Naive thymus-derived CD4-positive, alpha-beta T cell (primary cell): ENCODE measurements around the gene SHANK3. TPM values are rescaled to one million over a fixed set of nuclear protein-coding genes. Genes with fewer than 3 reads are reported as not detected.

Experiments
- ATAC-seq: fragments of 150-1000 bp; cut with Tn5 transposase; 2 replicates; pipeline ENCODE4 v1.10.0; 2021; ENCODE audit warnings: mild to moderate bottlenecking, moderate library complexity
- CTCF ChIA-PET: fragments of 350-600 bp; sonication (Branson Sonifier 250); formaldehyde crosslinking; loops from one replicate; lab custom pipeline; 2021; ENCODE audit warnings: antibody characterized with exemption; lab: Charles Lee
- POLR2A ChIA-PET: fragments of 350-600 bp; sonication (Branson Sonifier 250); formaldehyde crosslinking; loops from one replicate; lab custom pipeline; 2021; ENCODE audit warnings: antibody characterized with exemption, inconsistent platforms; lab: Charles Lee
- DNase-seq, 9 donors: peaks; one replicate each; pipeline versions ENCODE4 v3.0.0 to v3.0.0-alpha.2; 2020 to 2022; ENCODE audit warnings: mixed read lengths in 1 of 9
- H3K27ac ChIP-seq: one replicate; pipeline ENCODE4 v1.7.0; 2013; ENCODE audit warnings: mild to moderate bottlenecking, low read depth, low read length, moderate library complexity
- H3K27me3 ChIP-seq, 2 donors: one replicate each; pipeline ENCODE4 v1.7.0; 2013; ENCODE audit warnings: low read length in 2 of 2, mild to moderate bottlenecking in 2 of 2, moderate library complexity in 2 of 2; ENCODE audit not compliant: control insufficient read depth in 2 of 2, insufficient read depth in 2 of 2
- H3K36me3 ChIP-seq, 3 experiments: 1 replicate in 2 of 3; 2 replicates in 1 of 3; pipeline ENCODE4 v1.7.0; 2013; ENCODE audit warnings: low read length in 3 of 3, mild to moderate bottlenecking in 3 of 3, moderate library complexity in 1 of 3; ENCODE audit not compliant: insufficient read depth in 3 of 3, control insufficient read depth in 2 of 3
- H3K4me1 ChIP-seq, 2 donors: one replicate each; pipeline ENCODE4 v1.7.0; 2013; ENCODE audit warnings: low read length in 2 of 2, mild to moderate bottlenecking in 2 of 2, moderate library complexity in 1 of 2; ENCODE audit not compliant: control insufficient read depth in 2 of 2, insufficient read depth in 2 of 2
- H3K4me3 ChIP-seq: 2 replicates; pipeline ENCODE4 v1.7.0; 2013; ENCODE audit warnings: mild to moderate bottlenecking, low read length
- H3K9me3 ChIP-seq, 3 experiments: 1 replicate in 2 of 3; 2 replicates in 1 of 3; pipeline ENCODE4 v1.7.0; 2013; ENCODE audit warnings: low read length in 3 of 3; ENCODE audit not compliant: control insufficient read depth in 2 of 3
- H3K27ac Mint-ChIP-seq, 9 donors: one replicate each; pipeline ENCODE4 v1.8.0; 2020 to 2022; ENCODE audit warnings: mixed read lengths in 9 of 9, mild to moderate bottlenecking in 8 of 9, moderate library complexity in 5 of 9, inconsistent platforms in 2 of 9
- H3K27me3 Mint-ChIP-seq, 5 donors: one replicate each; pipeline ENCODE4 v1.8.0; 2021 to 2022; ENCODE audit warnings: mixed read lengths in 5 of 5, mild to moderate bottlenecking in 1 of 5
- H3K36me3 Mint-ChIP-seq, 5 donors: one replicate each; pipeline ENCODE4 v1.8.0; 2020 to 2022; ENCODE audit warnings: mixed read lengths in 5 of 5, mild to moderate bottlenecking in 3 of 5, inconsistent platforms in 1 of 5
- H3K4me1 Mint-ChIP-seq, 7 donors: one replicate each; pipeline ENCODE4 v1.8.0; 2020 to 2022; ENCODE audit warnings: mixed read lengths in 7 of 7, mild to moderate bottlenecking in 3 of 7, inconsistent platforms in 1 of 7
- H3K4me3 Mint-ChIP-seq, 10 donors: one replicate each; pipeline ENCODE4 v1.8.0; 2020 to 2022; ENCODE audit warnings: mild to moderate bottlenecking in 10 of 10, mixed read lengths in 10 of 10, moderate library complexity in 6 of 10, inconsistent platforms in 2 of 10
- H3K9me3 Mint-ChIP-seq, 11 donors: one replicate each; pipeline ENCODE4 v1.8.0; 2020 to 2022; ENCODE audit warnings: mixed read lengths in 11 of 11, mild to moderate bottlenecking in 4 of 11, inconsistent platforms in 1 of 11, moderate library complexity in 1 of 11
- intact Hi-C, 2 donors: fragments of 100-400 bp; cut with micrococcal nuclease; formaldehyde crosslinking; loops; one replicate each; pipeline ENCODE4 v1.15.1; 2023
- polyA plus RNA-seq, 2 donors: library from polyadenylated mRNA; unstranded; fragments of 300-500 nt; fragmentation: Illumina TruSeq; gene quantifications; one replicate each; pipeline ENCODE4 v1.2.3, GENCODE V29; 2021
- total RNA-seq, 6 experiments: library from RNA in 5 of 6; stranded (reverse) in 5 of 6; gene quantifications; 1 replicate in 5 of 6; 2 replicates in 1 of 6; pipeline ENCODE4 v1.2.3 and lab custom pipeline; 2021 to 2026

SHANK3 gene
- total and polyA plus RNA-seq, 7 experiments from 2014 or later, result 0.07 to 0.73 (median 0.16) TPM; not detected in 4

- no peak overlapping the region for H3K27ac Mint-ChIP-seq
- no peak for ATAC-seq
- ChIA-PET POLR2A (no interaction called here), CTCF (interaction anchor here (1.4 kb wide), 1 partner anchor 13 kb away, joined by 3 read pairs; no protein-coding TSS in a partner anchor)
- no peaks in the 10 kb centered on the region for H3K36me3 Mint-ChIP-seq
- intact Hi-C loops, result no loop called here
- no peak overlapping the region for H3K4me3 Mint-ChIP-seq
- H3K27me3 Mint-ChIP-seq, result peaks cover 0 to 3% (median 0%) of the 10 kb centered on the region in 5 donors
- peaks cover 0 to 2% (median 0%) of the 10 kb centered on the region in 11 donors for H3K9me3 Mint-ChIP-seq
- DNase-seq, result no peak
- Histone ChIP-seq H3K27me3 (no peaks in the 10 kb centered on the region), H3K4me1 (peaks cover 0 to 3% of the 10 kb centered on the region in 2 donors), H3K9me3 (no peaks in the 10 kb centered on the region), H3K4me3 (no peak overlapping the region), H3K27ac (no peak overlapping the region), H3K36me3 (no peaks in the 10 kb centered on the region)
- H3K4me1 Mint-ChIP-seq, result peaks cover 12 to 16% (median 13%) of the 10 kb centered on the region in 7 donors
Measured at GRCh38 chr22:50703726-50704509, 31.3 kb downstream of the SHANK3 start.

DNA sequence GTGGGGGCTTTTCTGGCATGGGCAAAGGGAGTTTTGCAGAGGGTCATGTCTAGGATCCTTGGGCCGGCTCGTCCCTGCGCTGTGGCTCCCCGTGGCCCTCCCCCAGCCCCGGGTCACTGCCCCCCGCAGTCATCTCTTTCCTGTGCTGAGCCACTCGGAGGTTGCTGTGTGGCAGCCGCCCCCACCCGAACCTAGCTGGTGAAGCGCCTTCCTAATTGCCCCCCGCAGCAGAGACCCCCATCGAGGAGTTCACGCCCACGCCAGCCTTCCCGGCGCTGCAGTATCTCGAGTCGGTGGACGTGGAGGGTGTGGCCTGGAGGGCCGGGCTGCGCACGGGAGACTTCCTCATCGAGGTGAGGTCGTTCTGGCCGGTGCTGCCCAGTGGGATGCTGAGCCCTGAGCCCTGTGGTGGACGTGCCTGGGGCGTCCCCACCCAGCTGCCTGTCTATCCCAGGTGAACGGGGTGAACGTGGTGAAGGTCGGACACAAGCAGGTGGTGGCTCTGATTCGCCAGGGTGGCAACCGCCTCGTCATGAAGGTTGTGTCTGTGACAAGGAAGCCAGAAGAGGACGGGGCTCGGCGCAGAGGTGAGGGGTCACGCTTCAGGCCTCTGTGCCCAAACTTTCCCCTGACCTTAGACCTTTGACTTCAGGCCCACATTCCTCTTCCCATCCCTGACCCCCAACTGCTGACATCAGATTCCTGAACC lies 32.0 kb downstream of the SHANK3 start:
- CTCF ChIA-PET, result no interaction called here
- no peak overlapping the region for H3K27ac ChIP-seq

GRCh38 chr22:50705219-50705691 lies 32.6 kb downstream of the SHANK3 start:
- ATAC-seq, result no peak
- Histone ChIP-seq H3K9me3 (no peaks in the 10 kb centered on the region), H3K4me1 (peaks cover 0 to 3% of the 10 kb centered on the region in 2 donors), H3K27me3 (no peaks in the 10 kb centered on the region), H3K27ac (no peak overlapping the region), H3K4me3 (no peak overlapping the region), H3K36me3 (no peaks in the 10 kb centered on the region)
- Mint-ChIP-seq H3K4me1 (peaks cover 12 to 16% (median 13%) of the 10 kb centered on the region in 7 donors), H3K27me3 (peaks cover 0 to 3% (median 0%) of the 10 kb centered on the region in 5 donors), H3K36me3 (no peaks in the 10 kb centered on the region), H3K27ac (no peak overlapping the region), H3K4me3 (no peak overlapping the region), H3K9me3 (peaks cover 0 to 2% (median 0%) of the 10 kb centered on the region in 11 donors)
- no peak for DNase-seq
- CTCF ChIA-PET, result no interaction called here
- POLR2A ChIA-PET, result no interaction called here
- intact Hi-C loops, result no loop called here

More for the DNA sequence above, 32.0 kb downstream of the SHANK3 start:
- no peak for DNase-seq
- H3K9me3 ChIP-seq, result no peaks in the 10 kb centered on the region
- POLR2A ChIA-PET, result no interaction called here
- intact Hi-C loops, result no loop called here
- peaks cover 0 to 3% of the 10 kb centered on the region in 2 donors for H3K4me1 ChIP-seq
- H3K4me3 ChIP-seq, result no peak overlapping the region
- H3K4me3 Mint-ChIP-seq, result no peak overlapping the region
- H3K36me3 ChIP-seq, result no peaks in the 10 kb centered on the region
- H3K27me3 ChIP-seq, result no peaks in the 10 kb centered on the region
- no peak for ATAC-seq
- H3K4me1 Mint-ChIP-seq, result peaks cover 12 to 16% (median 13%) of the 10 kb centered on the region in 7 donors
- H3K27me3 Mint-ChIP-seq, result peaks cover 0 to 3% (median 0%) of the 10 kb centered on the region in 5 donors
- H3K27ac Mint-ChIP-seq, result no peak overlapping the region
- peaks cover 0 to 2% (median 0%) of the 10 kb centered on the region in 11 donors for H3K9me3 Mint-ChIP-seq
- H3K36me3 Mint-ChIP-seq, result no peaks in the 10 kb centered on the region

GRCh38 chr22:50705851-50706351 lies 33.3 kb downstream of the SHANK3 start:
- Histone ChIP-seq H3K27ac (no peak overlapping the region), H3K36me3 (no peaks in the 10 kb centered on the region), H3K4me3 (no peak overlapping the region), H3K4me1 (peaks cover 0 to 3% of the 10 kb centered on the region in 2 donors), H3K27me3 (no peaks in the 10 kb centered on the region), H3K9me3 (no peaks in the 10 kb centered on the region)
- Mint-ChIP-seq H3K36me3 (no peaks in the 10 kb centered on the region), H3K4me3 (no peak overlapping the region), H3K9me3 (peaks cover 0 to 2% (median 0%) of the 10 kb centered on the region in 11 donors), H3K27ac (no peak overlapping the region), H3K27me3 (no peaks in the 10 kb centered on the region), H3K4me1 (peaks cover 11 to 16% (median 12%) of the 10 kb centered on the region in 7 donors)
- CTCF ChIA-PET, result no interaction called here
- ATAC-seq (no peak), DNase-seq (no peak)
- POLR2A ChIA-PET, result no interaction called here
- intact Hi-C loops, result no loop called here

GRCh38 chr22:50706481-50707125 lies 34.0 kb downstream of the SHANK3 start:
- Histone ChIP-seq H3K27me3 (no peaks in the 10 kb centered on the region), H3K4me3 (no peak overlapping the region), H3K9me3 (no peaks in the 10 kb centered on the region), H3K27ac (no peak overlapping the region), H3K36me3 (no peaks in the 10 kb centered on the region), H3K4me1 (peaks cover 0 to 3% of the 10 kb centered on the region in 2 donors)
- ChIA-PET CTCF (no interaction called here), POLR2A (no interaction called here)
- peaks cover 0 to 2% (median 0%) of the 10 kb centered on the region in 11 donors for H3K9me3 Mint-ChIP-seq
- intact Hi-C loops, result no loop called here
- ATAC-seq (no peak), DNase-seq (no peak)
- H3K4me1 Mint-ChIP-seq, result peaks cover 11 to 13% (median 12%) of the 10 kb centered on the region in 7 donors
- no peak overlapping the region for H3K27ac Mint-ChIP-seq
- no peak overlapping the region for H3K4me3 Mint-ChIP-seq
- no peaks in the 10 kb centered on the region for H3K36me3 Mint-ChIP-seq
- no peaks in the 10 kb centered on the region for H3K27me3 Mint-ChIP-seq

GRCh38 chr22:50708474-50708873 lies 35.9 kb downstream of the SHANK3 start:
- H3K4me3 Mint-ChIP-seq, result no peak overlapping the region
- H3K4me3 ChIP-seq, result no peak overlapping the region
- H3K27me3 Mint-ChIP-seq, result no peaks in the 10 kb centered on the region
- no peaks in the 10 kb centered on the region for H3K36me3 ChIP-seq
- no peaks in the 10 kb centered on the region for H3K9me3 ChIP-seq
- no peaks in the 10 kb centered on the region for H3K27me3 ChIP-seq
- ChIA-PET POLR2A (no interaction called here), CTCF (interaction anchor here (0.6 to 0.7 kb wide), 2 partner anchors 59 to 89 kb away, joined by 6 read pairs; no protein-coding TSS in a partner anchor)
- intact Hi-C loops, result no loop called here
- H3K4me1 Mint-ChIP-seq, result no peaks in the 10 kb centered on the region
- H3K4me1 ChIP-seq, result peaks cover 0 to under 1% of the 10 kb centered on the region in 2 donors
- H3K27ac Mint-ChIP-seq, result no peak overlapping the region
- no peak for ATAC-seq
- H3K27ac ChIP-seq, result no peak overlapping the region
- H3K9me3 Mint-ChIP-seq, result peaks cover 0 to 2% (median 0%) of the 10 kb centered on the region in 11 donors
- DNase-seq, result no peak
- H3K36me3 Mint-ChIP-seq, result no peaks in the 10 kb centered on the region
